Measurements from ENCODE around the gene SCGN. TPM values are rescaled to one million over a fixed set of nuclear protein-coding genes. Genes with fewer than 3 reads are reported as not detected.

The SCGN gene
- total and polyA plus RNA-seq, 2 of the 13 experiments (the other 11 are each of a cell fraction or from before 2014, with no cell fraction given) = 2.9 to 29.0 TPM

GRCh38 chr6:25635886-25636317 is 16.1 kb upstream of the SCGN start (continued):
- TF ChIP-seq FOXP4 (CRISPR knock-in tag; IDR thresholded peaks at IDR 0.05) (peak; percentile 88), TIGD3 (CRISPR knock-in tag; IDR thresholded peaks at IDR 0.05; ENCODE audit: borderline replicate concordance) (no peak), ONECUT2 (CRISPR knock-in tag; IDR thresholded peaks at IDR 0.05) (no peak), ZNF800 (CRISPR knock-in tag; IDR thresholded peaks at IDR 0.05) (0 out of 2 replicates have a peak, but pooled peaks have one; percentile 59), ARHGAP35 (CRISPR knock-in tag; IDR thresholded peaks at IDR 0.05; ENCODE audit: borderline replicate concordance) (no peak), GFI1 (CRISPR knock-in tag; IDR thresholded peaks at IDR 0.05; ENCODE audit: borderline replicate concordance) (peak; percentile 82), ZNF142 (CRISPR knock-in tag; IDR thresholded peaks at IDR 0.05) (no peak), TAF15 (IDR thresholded peaks at IDR 0.05; ENCODE audit: low read depth, low read length, poor library complexity, severe bottlenecking) (no peak)
